HUES6 (cell line): ENCODE data around the gene OGFOD2.

Source experiments
- H3K27ac ChIP-seq: 2 replicates; pipeline ENCODE4 v1.7.0; 2013; ENCODE audit warnings: low read depth, mild to moderate bottlenecking, low read length, inconsistent platforms
- H3K27me3 ChIP-seq: 2 replicates; pipeline ENCODE4 v1.6.1; 2013; ENCODE audit warnings: low read length; ENCODE audit not compliant: control insufficient read depth, insufficient read depth
- H3K36me3 ChIP-seq: 2 replicates; pipeline ENCODE4 v1.6.1; 2013; ENCODE audit warnings: low read length; ENCODE audit not compliant: control insufficient read depth, insufficient read depth
- H3K4me1 ChIP-seq: 2 replicates; pipeline ENCODE4 v1.6.1; 2013; ENCODE audit warnings: low read length; ENCODE audit not compliant: control insufficient read depth, insufficient read depth
- H3K4me3 ChIP-seq: 2 replicates; pipeline ENCODE4 v1.5.1; 2013; ENCODE audit warnings: low read depth, low read length
- H3K9ac ChIP-seq: one replicate; pipeline ENCODE4 v1.6.1; 2013; ENCODE audit warnings: mild to moderate bottlenecking, low read length
- H3K9me3 ChIP-seq: 2 replicates; pipeline ENCODE4 v1.6.1; 2013; ENCODE audit warnings: low read depth, low read length; ENCODE audit not compliant: control insufficient read depth, insufficient read depth

OGFOD2 gene

DNA sequence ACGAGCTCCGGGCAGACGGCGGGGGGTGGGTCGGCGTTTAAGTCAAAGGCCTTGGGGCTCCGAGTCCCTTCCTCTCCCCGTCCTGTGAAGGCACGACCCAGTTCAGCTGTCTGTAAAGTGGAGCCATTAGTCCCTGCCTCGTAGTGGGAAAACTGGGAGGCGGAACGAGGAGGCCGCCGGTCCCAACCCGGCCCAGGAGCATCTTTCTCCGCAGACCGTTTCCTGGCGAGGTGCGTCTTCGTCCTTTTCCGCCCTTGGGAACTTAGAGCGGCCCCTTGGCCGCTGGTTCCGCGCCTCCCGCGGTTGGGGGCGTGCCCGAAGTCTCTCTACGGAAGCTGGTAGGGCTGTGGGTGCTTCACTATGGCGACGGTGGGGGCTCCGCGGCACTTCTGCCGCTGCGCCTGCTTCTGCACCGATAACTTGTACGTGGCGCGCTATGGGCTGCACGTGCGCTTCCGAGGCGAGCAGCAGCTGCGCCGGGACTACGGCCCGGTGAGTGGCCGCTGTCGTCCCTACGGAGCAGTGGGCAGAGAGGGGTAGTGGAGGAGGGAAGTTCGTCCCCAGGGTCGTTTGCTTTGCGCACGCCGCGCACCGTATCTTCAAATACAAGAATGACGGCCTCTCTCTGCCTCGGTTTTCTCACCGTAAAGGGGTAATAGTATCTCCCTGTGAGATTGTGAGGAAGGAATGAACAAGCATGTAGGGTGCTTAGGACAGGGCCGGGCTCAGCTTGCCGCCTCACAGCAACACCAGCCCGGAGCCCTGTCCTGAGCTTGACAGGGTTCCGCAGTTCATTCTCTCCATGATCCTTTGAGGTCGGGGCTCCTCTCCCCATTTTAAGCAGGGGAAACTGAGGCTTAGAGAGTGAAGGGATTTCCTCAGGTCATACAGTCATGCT lies at the start of gene OGFOD2:
TSS of gene OGFOD2 (plus strand) at position 353 of the 898 bp plus-strand sequence. CDS start at position 361, 8 bp downstream.
- Histone ChIP-seq H3K4me1 (peaks cover 16% of the 10 kb centered on the region), H3K9ac (peak within 1 kb of the TSS; percentile 92), H3K27ac (peak within 1 kb of the TSS; percentile 93), H3K9me3 (no peaks in the 10 kb centered on the region), H3K4me3 (peak within 1 kb of the TSS; percentile 84), H3K27me3 (no peaks in the 10 kb centered on the region), H3K36me3 (peaks cover 9% of the 10 kb centered on the region)

DNA sequence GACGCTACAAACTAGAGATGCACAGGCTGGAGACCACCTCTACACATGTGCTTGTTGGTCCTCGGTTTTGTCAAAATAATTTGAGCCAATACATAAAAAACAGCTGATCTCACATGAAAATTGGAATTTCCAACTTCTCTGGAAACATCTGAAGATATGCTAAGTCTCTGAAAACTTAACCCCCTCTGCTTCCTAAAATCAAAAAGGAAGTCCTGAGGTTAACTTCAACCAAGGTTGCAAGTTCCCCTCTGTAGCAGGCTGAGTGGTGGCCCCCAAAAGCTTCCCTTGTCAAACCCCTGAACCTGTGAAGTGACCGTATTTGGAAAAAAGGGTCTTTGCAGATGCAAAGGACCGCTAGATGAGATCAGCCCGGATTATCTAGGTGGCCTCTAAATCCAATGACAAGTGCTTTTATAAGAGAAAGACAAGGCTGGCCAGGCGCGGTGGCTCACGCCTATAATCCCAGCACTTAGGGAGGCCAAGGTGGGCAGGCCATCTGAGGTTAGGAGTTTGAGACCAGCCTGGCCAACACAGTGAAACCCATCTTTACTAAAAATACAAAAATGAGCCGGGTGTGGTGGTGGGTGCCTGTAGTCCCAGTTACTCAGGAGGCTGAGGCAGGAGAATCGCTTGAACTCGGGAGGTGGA lies 47.2 kb upstream of the OGFOD2 start:
- Histone ChIP-seq H3K9me3 (no peaks in the 10 kb centered on the region), H3K36me3 (no peaks in the 10 kb centered on the region), H3K27ac (no peak overlapping the region), H3K4me1 (no peaks in the 10 kb centered on the region), H3K27me3 (no peaks in the 10 kb centered on the region), H3K4me3 (no peak overlapping the region), H3K9ac (no peak overlapping the region)

DNA sequence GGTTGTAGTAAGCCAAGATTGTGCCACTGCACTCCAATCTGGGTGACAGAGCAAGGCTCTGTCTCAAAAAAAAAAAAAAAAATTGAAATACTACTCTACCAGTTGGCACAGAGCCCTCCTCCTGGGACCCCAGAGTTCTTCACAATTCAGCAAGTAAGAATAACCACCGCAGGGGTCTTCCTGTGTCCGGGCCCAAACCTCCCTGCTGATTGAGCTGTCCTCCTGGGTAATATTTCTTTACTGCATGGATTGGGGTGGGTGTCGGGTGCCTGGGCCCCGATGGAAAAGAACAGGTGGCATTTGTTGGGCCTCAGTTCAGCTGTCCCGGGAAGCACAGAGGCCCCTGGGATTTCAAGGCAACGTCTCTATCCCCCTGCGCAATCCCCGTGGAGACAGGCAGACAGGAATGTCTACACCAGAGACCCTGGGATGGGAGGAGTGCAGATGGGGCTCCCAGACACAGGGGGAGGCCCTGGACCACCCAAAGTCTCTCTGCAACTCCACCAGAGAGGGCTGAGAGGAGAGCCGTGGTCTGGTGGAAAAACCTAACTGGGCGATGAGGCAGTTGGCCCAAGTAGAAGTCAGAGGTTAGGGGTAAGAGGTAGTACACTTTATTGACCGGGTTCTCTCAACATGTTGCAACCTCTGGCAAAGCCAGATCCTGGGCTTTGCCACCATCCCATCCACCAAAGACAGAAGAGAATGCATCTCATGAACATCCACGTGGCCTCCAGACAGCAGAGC lies 46.5 kb upstream of the OGFOD2 start:
- Histone ChIP-seq H3K27ac (no peak overlapping the region), H3K9me3 (no peaks in the 10 kb centered on the region), H3K9ac (no peak overlapping the region), H3K4me1 (no peaks in the 10 kb centered on the region), H3K36me3 (no peaks in the 10 kb centered on the region), H3K4me3 (no peak overlapping the region), H3K27me3 (no peaks in the 10 kb centered on the region)

- H3K9me3 ChIP-seq, result no peaks in the 10 kb centered on the region
- no peak overlapping the region for H3K4me3 ChIP-seq
- no peaks in the 10 kb centered on the region for H3K27me3 ChIP-seq
- H3K36me3 ChIP-seq, result no peaks in the 10 kb centered on the region
- no peak overlapping the region for H3K27ac ChIP-seq
- no peak overlapping the region for H3K9ac ChIP-seq
- no peaks in the 10 kb centered on the region for H3K4me1 ChIP-seq
These were observed 45.9 kb upstream of the OGFOD2 start for GRCh38 chr12:122929148-122929538.

DNA sequence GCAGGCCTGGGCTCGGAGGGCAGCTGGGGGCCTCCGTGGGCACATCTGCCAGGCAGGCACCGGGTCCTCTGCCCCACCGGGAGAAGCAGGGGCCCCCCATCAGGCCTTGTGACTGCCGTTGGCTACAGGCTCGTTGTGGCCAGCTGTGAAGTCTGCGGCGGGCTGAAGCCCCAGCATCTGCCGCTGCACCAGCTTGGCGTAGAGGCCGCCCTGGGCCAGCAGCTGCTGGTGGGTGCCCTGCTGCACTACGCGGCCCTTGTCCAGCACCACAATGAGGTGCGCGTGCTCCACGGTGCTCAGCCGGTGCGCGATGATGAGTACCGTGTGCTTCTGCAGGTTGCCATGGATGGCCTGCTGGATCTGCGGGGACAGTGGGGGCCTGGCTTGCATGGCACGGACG lies 45.2 kb upstream of the OGFOD2 start:
- H3K9me3 ChIP-seq, result no peaks in the 10 kb centered on the region
- no peak overlapping the region for H3K27ac ChIP-seq
- H3K36me3 ChIP-seq, result no peaks in the 10 kb centered on the region
- no peak overlapping the region for H3K4me3 ChIP-seq
- no peaks in the 10 kb centered on the region for H3K4me1 ChIP-seq
- H3K9ac ChIP-seq, result no peak overlapping the region
- H3K27me3 ChIP-seq, result no peaks in the 10 kb centered on the region

- no peak overlapping the region for H3K27ac ChIP-seq
These were observed 42.8 kb upstream of the OGFOD2 start for GRCh38 chr12:122932207-122932606.

GRCh38 chr12:122934722-122935121 lies 40.3 kb upstream of the OGFOD2 start:
- Histone ChIP-seq H3K9ac (no peak overlapping the region), H3K36me3 (no peaks in the 10 kb centered on the region), H3K27ac (no peak overlapping the region), H3K9me3 (no peaks in the 10 kb centered on the region), H3K4me1 (peaks cover 4% of the 10 kb centered on the region; the same call in 1 of the 2 replicates), H3K4me3 (no peak overlapping the region), H3K27me3 (no peaks in the 10 kb centered on the region)

More at GRCh38 chr12:122932207-122932606, 42.8 kb upstream of the OGFOD2 start:
- Histone ChIP-seq H3K9me3 (no peaks in the 10 kb centered on the region), H3K4me1 (peaks cover 4% of the 10 kb centered on the region; the same call in 1 of the 2 replicates), H3K4me3 (no peak overlapping the region), H3K9ac (no peak overlapping the region), H3K36me3 (no peaks in the 10 kb centered on the region), H3K27me3 (no peaks in the 10 kb centered on the region)

GRCh38 chr12:122935318-122935717 lies 39.7 kb upstream of the OGFOD2 start:
- Histone ChIP-seq H3K4me3 (no peak overlapping the region), H3K4me1 (peaks cover 4% of the 10 kb centered on the region; the same call in 1 of the 2 replicates), H3K36me3 (no peaks in the 10 kb centered on the region), H3K27me3 (no peaks in the 10 kb centered on the region), H3K9ac (peak overlapping the region; percentile 19), H3K9me3 (no peaks in the 10 kb centered on the region), H3K27ac (no peak overlapping the region)

GRCh38 chr12:122937622-122938091 lies 37.4 kb upstream of the OGFOD2 start:
- peaks cover 4% of the 10 kb centered on the region; the same call in 1 of the 2 replicates for H3K4me1 ChIP-seq
- H3K27ac ChIP-seq, result no peak overlapping the region
- H3K4me3 ChIP-seq, result no peak overlapping the region
- no peaks in the 10 kb centered on the region for H3K36me3 ChIP-seq
- no peaks in the 10 kb centered on the region for H3K27me3 ChIP-seq
- no peaks in the 10 kb centered on the region for H3K9me3 ChIP-seq
- no peak overlapping the region for H3K9ac ChIP-seq

DNA sequence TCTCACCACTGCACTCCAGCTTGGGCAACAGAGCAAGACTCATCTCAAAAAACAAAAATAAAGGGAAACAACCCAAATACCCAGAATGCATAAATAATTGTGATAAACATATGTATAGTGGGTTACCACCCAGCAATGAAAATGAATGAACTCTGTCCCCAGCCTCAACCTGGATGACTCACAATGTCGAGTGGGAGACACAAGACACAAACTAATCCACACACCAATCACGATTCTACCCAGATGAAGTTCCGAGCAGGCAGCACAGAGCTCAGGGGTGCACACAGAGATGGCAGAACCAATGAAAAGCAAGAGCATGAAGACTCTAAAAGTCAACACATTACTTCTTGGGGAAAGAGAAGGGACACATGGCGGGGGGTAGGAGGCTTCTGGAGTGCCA lies 35.9 kb upstream of the OGFOD2 start:
- Histone ChIP-seq H3K27ac (no peak overlapping the region), H3K9ac (no peak overlapping the region), H3K36me3 (no peaks in the 10 kb centered on the region), H3K27me3 (no peaks in the 10 kb centered on the region), H3K9me3 (no peaks in the 10 kb centered on the region), H3K4me1 (peaks cover 4% of the 10 kb centered on the region; the same call in 1 of the 2 replicates), H3K4me3 (no peak overlapping the region)
